ENCODE measurements around the gene UBE2A. TPM values are rescaled to one million over a fixed set of nuclear protein-coding genes. Genes with fewer than 3 reads are reported as not detected.

Gene UBE2A
- total RNA-seq = 10 to 100 TPM; 33.9 to 63.2 (median 41.0) TPM

GRCh38 chrX:119574394-119575266, at the start of gene UBE2A:
Gene UBE2A, plus strand, starts transcription at chrX:119574563. Its CDS starts 149 bp downstream, at chrX:119574712.
- H3K4me3 ChIP-seq = peak within 1 kb of the TSS; percentile 56 to 94 (median 87)
- peak; percentile 86 to 93 (median 91) for ATAC-seq (replicated peaks in 6 of 8)
- WGBS, 10 experiments = 17% methylated on average over 3 of the region's 86 CpGs; no CpG with 5 or more reads in 9 of the 10 experiments
- in situ Hi-C loops (cut with MboI; ENCODE audit: low pct_unique_long_range_greater_than_20kb in 2 of 9, low sequenced_read_pairs in 9 of 9, unreplicated experiment in 9 of 9) = no loop called here
- peak within 1 kb of the TSS; percentile 73 to 85 for H3K27ac ChIP-seq
- H3K4me1 ChIP-seq (replicated peaks in 1 of 2) = peaks cover 0 to 4% of the 10 kb centered on the region in 2 donors

GRCh38 chrX:119529345-119530276, 44.8 kb upstream of the UBE2A start:
- H3K4me3 ChIP-seq = no peak overlapping the region
- no peak for ATAC-seq (replicated peaks in 6 of 8)
- H3K4me1 ChIP-seq (replicated peaks in 1 of 2) = no peaks in the 10 kb centered on the region
- 43 to 100% (median 85%) methylated on average over 1 to 8 of the region's 9 CpGs for WGBS, 10 experiments
- in situ Hi-C loops (cut with MboI; ENCODE audit: low pct_unique_long_range_greater_than_20kb in 2 of 9, low sequenced_read_pairs in 9 of 9, unreplicated experiment in 9 of 9) = no loop called here
- no peak overlapping the region for H3K27ac ChIP-seq

GRCh38 chrX:119537487-119537886, 36.9 kb upstream of the UBE2A start:
- WGBS, 10 experiments = 19 to 100% (median 100%) methylated on average over 1 to 3 of the region's 3 CpGs; no CpG with 5 or more reads in 5 of the 10 experiments
- no peaks in the 10 kb centered on the region for H3K4me1 ChIP-seq (replicated peaks in 1 of 2)
- in situ Hi-C loops (cut with MboI; ENCODE audit: low pct_unique_long_range_greater_than_20kb in 2 of 9, low sequenced_read_pairs in 9 of 9, unreplicated experiment in 9 of 9) = no loop called here
- no peak overlapping the region for H3K4me3 ChIP-seq
- no peak for ATAC-seq (replicated peaks in 6 of 8)
- H3K27ac ChIP-seq = no peak overlapping the region

- no peak overlapping the region for H3K27ac ChIP-seq
- 40 to 80% methylated on average over 1 of the region's 2 CpGs; no CpG with 5 or more reads in 8 of the 10 experiments for WGBS, 10 experiments
- ATAC-seq (replicated peaks in 6 of 8) = no peak
- no peak overlapping the region for H3K4me3 ChIP-seq
- no peaks in the 10 kb centered on the region for H3K4me1 ChIP-seq (replicated peaks in 1 of 2)
- in situ Hi-C loops (cut with MboI; ENCODE audit: low pct_unique_long_range_greater_than_20kb in 2 of 9, low sequenced_read_pairs in 9 of 9, unreplicated experiment in 9 of 9) = no loop called here
Observed at GRCh38 chrX:119539872-119540271, 34.5 kb upstream of the UBE2A start.

GRCh38 chrX:119541188-119541587, 33.2 kb upstream of the UBE2A start:
- in situ Hi-C loops (cut with MboI; ENCODE audit: low pct_unique_long_range_greater_than_20kb in 2 of 9, low sequenced_read_pairs in 9 of 9, unreplicated experiment in 9 of 9) = no loop called here
- peak in 2 of 8 experiments; percentile 57 to 75 for ATAC-seq (replicated peaks in 6 of 8)
- H3K4me3 ChIP-seq = no peak overlapping the region
- no peak overlapping the region for H3K27ac ChIP-seq
- 52 to 65% methylated on average over 2 to 4 of the region's 4 CpGs; no CpG with 5 or more reads in 8 of the 10 experiments for WGBS, 10 experiments
- H3K4me1 ChIP-seq (replicated peaks in 1 of 2) = no peaks in the 10 kb centered on the region

GRCh38 chrX:119549327-119550016, 24.9 kb upstream of the UBE2A start:
- 0 to 82% (median 16%) methylated on average over 1 to 7 of the region's 7 CpGs; no CpG with 5 or more reads in 5 of the 10 experiments for WGBS, 10 experiments
- in situ Hi-C loops (cut with MboI; ENCODE audit: low pct_unique_long_range_greater_than_20kb in 2 of 9, low sequenced_read_pairs in 9 of 9, unreplicated experiment in 9 of 9) = no loop called here
- no peak for ATAC-seq (replicated peaks in 6 of 8)

GRCh38 chrX:119552508-119552907, 21.9 kb upstream of the UBE2A start:
- ATAC-seq (replicated peaks in 6 of 8) = no peak
- in situ Hi-C loops (cut with MboI; ENCODE audit: low pct_unique_long_range_greater_than_20kb in 2 of 9, low sequenced_read_pairs in 9 of 9, unreplicated experiment in 9 of 9) = no loop called here

More at GRCh38 chrX:119549327-119550016, 24.9 kb upstream of the UBE2A start:
- no peaks in the 10 kb centered on the region for H3K4me1 ChIP-seq (replicated peaks in 1 of 2)
- no peak overlapping the region for H3K4me3 ChIP-seq
- H3K27ac ChIP-seq = no peak overlapping the region

GRCh38 chrX:119565107-119565663, 9.2 kb upstream of the UBE2A start, which contains the start of gene STEEP1:
Gene STEEP1, minus strand, starts transcription at chrX:119565409. Its CDS starts 54 bp downstream, at chrX:119565355.
- in situ Hi-C loops (cut with MboI; ENCODE audit: low pct_unique_long_range_greater_than_20kb in 2 of 9, low sequenced_read_pairs in 9 of 9, unreplicated experiment in 9 of 9) = no loop called here
- Histone ChIP-seq H3K27ac (peak within 1 kb of the TSS; percentile 40 to 73), H3K4me1 (replicated peaks in 1 of 2) (no peaks in the 10 kb centered on the region), H3K4me3 (peak within 1 kb of the TSS; percentile 59 to 96 (median 79))
- WGBS, 10 experiments = 0 to 80% (median 9%) methylated on average over 1 to 19 of the region's 27 CpGs; no CpG with 5 or more reads in 6 of the 10 experiments
- ATAC-seq (replicated peaks in 6 of 8) = peak; percentile 97 to 100 (median 99)

More at GRCh38 chrX:119552508-119552907, 21.9 kb upstream of the UBE2A start:
- Histone ChIP-seq H3K27ac (no peak overlapping the region), H3K4me1 (replicated peaks in 1 of 2) (no peaks in the 10 kb centered on the region), H3K4me3 (no peak overlapping the region)
- WGBS, 10 experiments = 63 to 100% methylated on average over 1 to 2 of the region's 3 CpGs; no CpG with 5 or more reads in 8 of the 10 experiments

GRCh38 chrX:119570351-119570835, 4.0 kb upstream of the UBE2A start:
- WGBS, 10 experiments = 67 to 87% methylated on average over 3 to 4 of the region's 6 CpGs; no CpG with 5 or more reads in 8 of the 10 experiments
- no peaks in the 10 kb centered on the region for H3K4me1 ChIP-seq (replicated peaks in 1 of 2)
- no peak for ATAC-seq (replicated peaks in 6 of 8)
- H3K27ac ChIP-seq = no peak overlapping the region
- no peak overlapping the region for H3K4me3 ChIP-seq
- in situ Hi-C loops (cut with MboI; ENCODE audit: low pct_unique_long_range_greater_than_20kb in 2 of 9, low sequenced_read_pairs in 9 of 9, unreplicated experiment in 9 of 9) = no loop called here

GRCh38 chrX:119573222-119573621, 1.1 kb upstream of the UBE2A start:
- peaks cover 0 to 4% of the 10 kb centered on the region in 2 donors for H3K4me1 ChIP-seq (replicated peaks in 1 of 2)
- in situ Hi-C loops (cut with MboI; ENCODE audit: low pct_unique_long_range_greater_than_20kb in 2 of 9, low sequenced_read_pairs in 9 of 9, unreplicated experiment in 9 of 9) = no loop called here
- 33 to 100% (median 83%) methylated on average over 1 to 2 of the region's 3 CpGs; no CpG with 5 or more reads in 4 of the 10 experiments for WGBS, 10 experiments
- H3K27ac ChIP-seq = no peak overlapping the region
- no peak for ATAC-seq (replicated peaks in 6 of 8)
- H3K4me3 ChIP-seq = peak overlapping the region in 3 of 5 donors; percentile 65 to 94 (median 87)

- 0 to 30% (median 4%) methylated on average over 4 to 11 of the region's 30 CpGs; no CpG with 5 or more reads in 6 of the 10 experiments for WGBS, 10 experiments
- peak; percentile 4 to 26 (median 11) for ATAC-seq (replicated peaks in 6 of 8)
Observed at GRCh38 chrX:119573840-119574393, 446 bp upstream of the UBE2A start.

More at GRCh38 chrX:119573840-119574393, 446 bp upstream of the UBE2A start:
- in situ Hi-C loops (cut with MboI; ENCODE audit: low pct_unique_long_range_greater_than_20kb in 2 of 9, low sequenced_read_pairs in 9 of 9, unreplicated experiment in 9 of 9) = no loop called here
- H3K4me1 ChIP-seq (replicated peaks in 1 of 2) = peaks cover 0 to 4% of the 10 kb centered on the region in 2 donors
- no peak overlapping the region for H3K27ac ChIP-seq
- H3K4me3 ChIP-seq = peak overlapping the region; percentile 56 to 94 (median 87)
